GM12891 (cell line): ENCODE measurements around the gene AHCYL2.

Source experiments
- PAX5 ChIP-seq: IDR thresholded peaks from 2 replicates; pipeline ENCODE4 v1.6.1; 2011; ENCODE audit warnings: low read length, moderate library complexity, mild to moderate bottlenecking; ENCODE audit not compliant: insufficient read depth, severe bottlenecking
- POLR2A ChIP-seq: IDR thresholded peaks from 2 replicates; pipeline ENCODE4 v1.6.1; 2011; ENCODE audit warnings: low read depth, low read length, control low read depth
- POLR2AphosphoS5 ChIP-seq: IDR thresholded peaks from 2 replicates; pipeline ENCODE4 v1.6.1; 2011; ENCODE audit warnings: low read depth, low read length, control low read depth
- SPI1 ChIP-seq: IDR thresholded peaks from 2 replicates; pipeline ENCODE4 v1.6.1; 2011; ENCODE audit warnings: low read depth, low read length, control low read depth
- TAF1 ChIP-seq: IDR thresholded peaks from 2 replicates; pipeline ENCODE4 v1.6.1; 2011; ENCODE audit warnings: low read depth, low read length, control low read depth

GRCh38 chr7:129285111-129285510 lies 60.3 kb downstream of the AHCYL2 start:
- TF ChIP-seq POLR2A, result no peak
- TF ChIP-seq POLR2AphosphoS5, result no peak
- no peak for TF ChIP-seq PAX5
- no peak for TF ChIP-seq TAF1
- TF ChIP-seq SPI1, result no peak
